Neural cell (in vitro differentiated cells): ENCODE data around the gene PDIA6.

Experiments used
- EP300 ChIP-seq: fragments of 450-650 bp; conservative IDR thresholded peaks from 2 replicates; pipeline ENCODE4 v1.6.1; 2014; ENCODE audit warnings: antibody characterized with exemption, mild to moderate bottlenecking, moderate library complexity; ENCODE audit not compliant: poor library complexity, severe bottlenecking
- EZH2 ChIP-seq: fragments of 200-600, 300-800 bp; shearing (Covaris generic), sonication (generic); IDR thresholded peaks from 2 replicates; pipeline ENCODE4 v1.6.1; 2014; ENCODE audit warnings: antibody characterized with exemption, low read length, borderline replicate concordance, mild to moderate bottlenecking; ENCODE audit not compliant: insufficient read depth, poor library complexity, severe bottlenecking
- MXI1 ChIP-seq: fragments of 450-650 bp; conservative IDR thresholded peaks from 2 replicates; pipeline ENCODE4 v1.6.1; 2014; ENCODE audit warnings: antibody characterized with exemption, mild to moderate bottlenecking; ENCODE audit not compliant: poor library complexity, severe bottlenecking
- POLR2AphosphoS5 ChIP-seq: IDR thresholded peaks from 2 replicates; pipeline ENCODE4 v1.6.1; 2012
- RAD21 ChIP-seq: fragments of 450-650 bp; conservative IDR thresholded peaks from 2 replicates; pipeline ENCODE4 v1.6.1; 2014; ENCODE audit warnings: antibody characterized with exemption, mild to moderate bottlenecking, moderate library complexity
- SMC3 ChIP-seq: fragments of 450-650 bp; conservative IDR thresholded peaks from 2 replicates; pipeline ENCODE4 v1.6.1; 2014; ENCODE audit warnings: antibody characterized with exemption, mild to moderate bottlenecking, moderate library complexity; ENCODE audit not compliant: poor library complexity
- TAF1 ChIP-seq: IDR thresholded peaks from 2 replicates; pipeline ENCODE4 v1.6.1; 2012; ENCODE audit warnings: low read depth
- TF ChIP-seq, protein P1 (sequence below): fragments of 450-650 bp; IDR thresholded peaks from 2 replicates; pipeline ENCODE4 v1.5.1; 2014; ENCODE audit warnings: antibody characterized with exemption, mild to moderate bottlenecking, moderate library complexity; ENCODE audit not compliant: poor library complexity, severe bottlenecking
- TF ChIP-seq, protein P2 (sequence below): IDR thresholded peaks from 2 replicates; pipeline ENCODE4 v1.6.1; 2012; ENCODE audit warnings: borderline replicate concordance

DNA sequence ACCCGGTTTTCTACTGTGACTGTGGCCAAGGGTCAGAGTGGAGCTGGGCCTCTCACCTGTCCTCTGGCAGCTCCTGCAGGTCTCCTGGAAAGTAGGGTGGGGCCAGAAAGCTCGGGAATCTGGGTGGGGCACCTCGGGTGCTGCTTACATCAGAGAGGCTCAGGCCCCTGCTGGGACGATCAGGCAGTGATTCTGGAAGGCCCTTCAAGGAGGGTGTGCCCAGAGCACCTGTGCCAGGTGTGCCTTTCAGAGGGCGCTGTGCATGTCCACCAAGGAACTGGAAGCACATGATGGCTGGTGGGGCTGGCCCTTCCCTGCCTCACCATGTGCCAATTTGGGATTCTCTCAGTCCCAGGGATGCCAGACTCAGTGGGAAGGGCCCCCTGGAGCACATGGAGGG, 47.1 kb downstream of the PDIA6 start:
- TF ChIP-seq RAD21 (no peak), EP300 (no peak), POLR2AphosphoS5 (no peak), EZH2 (no peak), MXI1 (no peak), TAF1 (no peak), SMC3 (no peak)
- TF ChIP-seq, protein P1, sequence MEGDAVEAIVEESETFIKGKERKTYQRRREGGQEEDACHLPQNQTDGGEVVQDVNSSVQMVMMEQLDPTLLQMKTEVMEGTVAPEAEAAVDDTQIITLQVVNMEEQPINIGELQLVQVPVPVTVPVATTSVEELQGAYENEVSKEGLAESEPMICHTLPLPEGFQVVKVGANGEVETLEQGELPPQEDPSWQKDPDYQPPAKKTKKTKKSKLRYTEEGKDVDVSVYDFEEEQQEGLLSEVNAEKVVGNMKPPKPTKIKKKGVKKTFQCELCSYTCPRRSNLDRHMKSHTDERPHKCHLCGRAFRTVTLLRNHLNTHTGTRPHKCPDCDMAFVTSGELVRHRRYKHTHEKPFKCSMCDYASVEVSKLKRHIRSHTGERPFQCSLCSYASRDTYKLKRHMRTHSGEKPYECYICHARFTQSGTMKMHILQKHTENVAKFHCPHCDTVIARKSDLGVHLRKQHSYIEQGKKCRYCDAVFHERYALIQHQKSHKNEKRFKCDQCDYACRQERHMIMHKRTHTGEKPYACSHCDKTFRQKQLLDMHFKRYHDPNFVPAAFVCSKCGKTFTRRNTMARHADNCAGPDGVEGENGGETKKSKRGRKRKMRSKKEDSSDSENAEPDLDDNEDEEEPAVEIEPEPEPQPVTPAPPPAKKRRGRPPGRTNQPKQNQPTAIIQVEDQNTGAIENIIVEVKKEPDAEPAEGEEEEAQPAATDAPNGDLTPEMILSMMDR, result no peak
- TF ChIP-seq, protein P2, sequence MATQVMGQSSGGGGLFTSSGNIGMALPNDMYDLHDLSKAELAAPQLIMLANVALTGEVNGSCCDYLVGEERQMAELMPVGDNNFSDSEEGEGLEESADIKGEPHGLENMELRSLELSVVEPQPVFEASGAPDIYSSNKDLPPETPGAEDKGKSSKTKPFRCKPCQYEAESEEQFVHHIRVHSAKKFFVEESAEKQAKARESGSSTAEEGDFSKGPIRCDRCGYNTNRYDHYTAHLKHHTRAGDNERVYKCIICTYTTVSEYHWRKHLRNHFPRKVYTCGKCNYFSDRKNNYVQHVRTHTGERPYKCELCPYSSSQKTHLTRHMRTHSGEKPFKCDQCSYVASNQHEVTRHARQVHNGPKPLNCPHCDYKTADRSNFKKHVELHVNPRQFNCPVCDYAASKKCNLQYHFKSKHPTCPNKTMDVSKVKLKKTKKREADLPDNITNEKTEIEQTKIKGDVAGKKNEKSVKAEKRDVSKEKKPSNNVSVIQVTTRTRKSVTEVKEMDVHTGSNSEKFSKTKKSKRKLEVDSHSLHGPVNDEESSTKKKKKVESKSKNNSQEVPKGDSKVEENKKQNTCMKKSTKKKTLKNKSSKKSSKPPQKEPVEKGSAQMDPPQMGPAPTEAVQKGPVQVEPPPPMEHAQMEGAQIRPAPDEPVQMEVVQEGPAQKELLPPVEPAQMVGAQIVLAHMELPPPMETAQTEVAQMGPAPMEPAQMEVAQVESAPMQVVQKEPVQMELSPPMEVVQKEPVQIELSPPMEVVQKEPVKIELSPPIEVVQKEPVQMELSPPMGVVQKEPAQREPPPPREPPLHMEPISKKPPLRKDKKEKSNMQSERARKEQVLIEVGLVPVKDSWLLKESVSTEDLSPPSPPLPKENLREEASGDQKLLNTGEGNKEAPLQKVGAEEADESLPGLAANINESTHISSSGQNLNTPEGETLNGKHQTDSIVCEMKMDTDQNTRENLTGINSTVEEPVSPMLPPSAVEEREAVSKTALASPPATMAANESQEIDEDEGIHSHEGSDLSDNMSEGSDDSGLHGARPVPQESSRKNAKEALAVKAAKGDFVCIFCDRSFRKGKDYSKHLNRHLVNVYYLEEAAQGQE, result no peak
